ENCODE data around the gene CLEC2L. TPM values are rescaled to one million over a fixed set of nuclear protein-coding genes. Genes with fewer than 3 reads are reported as not detected.

The CLEC2L gene
- not detected in 2 replicates for total RNA-seq
- polyA plus RNA-seq: not detected in 2 replicates

DNA sequence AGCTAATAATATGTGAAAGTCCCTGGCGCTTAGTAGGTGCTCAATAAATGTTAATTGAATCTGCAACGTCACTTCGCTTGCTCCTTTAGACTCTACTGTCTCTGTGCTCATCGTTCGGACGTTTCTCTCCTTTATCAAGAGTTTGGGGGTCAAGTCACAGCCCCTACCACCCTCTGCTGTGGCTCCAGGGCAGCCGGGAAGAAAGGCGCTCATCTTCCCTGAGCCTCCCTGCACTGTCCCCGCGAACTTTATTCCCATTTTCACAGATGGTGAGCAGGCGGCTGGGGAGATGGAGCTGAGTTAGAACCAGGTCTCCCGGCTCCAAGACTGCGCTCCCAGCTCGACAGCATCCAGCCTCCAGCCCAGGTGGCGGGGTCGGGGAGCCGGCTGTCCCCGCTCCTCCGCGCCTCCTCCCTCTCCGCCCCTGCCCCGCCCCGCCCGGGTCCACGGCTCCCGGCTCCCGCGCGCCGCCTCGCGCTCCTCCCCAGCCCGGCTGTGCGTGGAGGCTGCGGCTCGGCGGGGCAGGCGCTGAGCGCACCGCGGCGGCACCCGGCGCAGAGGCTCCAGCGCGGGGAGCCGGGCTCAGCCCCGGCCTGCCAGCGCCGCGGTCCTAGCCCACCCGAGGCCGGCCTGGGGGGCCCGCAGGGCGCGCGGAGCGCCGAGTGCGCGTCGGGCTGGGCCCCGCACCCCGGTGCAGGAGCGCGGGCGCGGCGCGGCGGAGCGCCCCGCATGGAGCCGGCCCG, at the start of gene CLEC2L:
TSS of gene CLEC2L (plus strand) at position 487 of the 743 bp plus-strand sequence. CDS start at position 730, 243 bp downstream.
- Histone ChIP-seq H3K36me3 (replicated peaks; ENCODE audit: insufficient read depth, low read depth) (no peaks in the 10 kb centered on the region), H3K4me1 (ENCODE audit: insufficient read depth) (no peaks in the 10 kb centered on the region), H3K27me3 (peaks cover 42% of the 10 kb centered on the region), H3K4me2 (peak within 1 kb of the TSS; percentile 80), H4K20me1 (ENCODE audit: insufficient read depth, poor library complexity, severe bottlenecking) (no peaks in the 10 kb centered on the region), H2AFZ (no peak within 1 kb of the TSS), H3K4me3 (no peak within 1 kb of the TSS), H3K9me3 (ENCODE audit: low read depth) (no peaks in the 10 kb centered on the region), H3K27ac (no peak within 1 kb of the TSS), H3K79me2 (no peaks in the 10 kb centered on the region), H3K9me2 (replicated peaks; ENCODE audit: insufficient read depth) (no peaks in the 10 kb centered on the region)
- WGBS (ENCODE audit: low lambda C conversion rate, missing lambda C conversion rate): 4% methylated on average over 51 of the region's 75 CpGs
- DNase-seq (ENCODE audit: low spot score): peak; percentile 42
- TF ChIP-seq, protein P1, sequence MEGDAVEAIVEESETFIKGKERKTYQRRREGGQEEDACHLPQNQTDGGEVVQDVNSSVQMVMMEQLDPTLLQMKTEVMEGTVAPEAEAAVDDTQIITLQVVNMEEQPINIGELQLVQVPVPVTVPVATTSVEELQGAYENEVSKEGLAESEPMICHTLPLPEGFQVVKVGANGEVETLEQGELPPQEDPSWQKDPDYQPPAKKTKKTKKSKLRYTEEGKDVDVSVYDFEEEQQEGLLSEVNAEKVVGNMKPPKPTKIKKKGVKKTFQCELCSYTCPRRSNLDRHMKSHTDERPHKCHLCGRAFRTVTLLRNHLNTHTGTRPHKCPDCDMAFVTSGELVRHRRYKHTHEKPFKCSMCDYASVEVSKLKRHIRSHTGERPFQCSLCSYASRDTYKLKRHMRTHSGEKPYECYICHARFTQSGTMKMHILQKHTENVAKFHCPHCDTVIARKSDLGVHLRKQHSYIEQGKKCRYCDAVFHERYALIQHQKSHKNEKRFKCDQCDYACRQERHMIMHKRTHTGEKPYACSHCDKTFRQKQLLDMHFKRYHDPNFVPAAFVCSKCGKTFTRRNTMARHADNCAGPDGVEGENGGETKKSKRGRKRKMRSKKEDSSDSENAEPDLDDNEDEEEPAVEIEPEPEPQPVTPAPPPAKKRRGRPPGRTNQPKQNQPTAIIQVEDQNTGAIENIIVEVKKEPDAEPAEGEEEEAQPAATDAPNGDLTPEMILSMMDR (IDR thresholded peaks at IDR 0.05; ENCODE audit: poor library complexity): no peak
- TF ChIP-seq EZH2phosphoT487 (IDR thresholded peaks at IDR 0.05; ENCODE audit: low read depth, severe bottlenecking, unreplicated experiment) (no peak), EZH2 (IDR thresholded peaks at IDR 0.05; ENCODE audit: borderline replicate concordance) (no peak)

DNA sequence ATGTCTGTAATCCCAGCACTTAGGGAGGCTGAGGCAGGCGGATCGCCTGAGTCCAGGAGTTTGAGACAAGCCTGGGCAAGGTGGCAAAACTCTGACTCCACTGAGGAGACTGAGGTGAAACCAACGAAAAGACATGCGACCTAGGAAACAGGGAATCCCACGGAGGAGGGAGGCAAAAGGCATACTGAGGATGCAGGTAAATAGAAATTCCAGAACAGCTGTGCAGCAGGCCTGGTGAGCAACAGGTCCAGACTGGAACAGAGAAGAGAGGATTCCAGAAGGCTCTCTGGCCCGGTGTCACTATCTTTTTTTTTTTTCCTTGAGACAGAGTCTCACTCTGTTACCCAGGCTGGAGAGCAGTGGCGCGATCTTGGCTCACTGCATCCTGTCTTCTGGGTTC, 47.3 kb upstream of the CLEC2L start:
- TF ChIP-seq, protein P1 (IDR thresholded peaks at IDR 0.05; ENCODE audit: poor library complexity): no peak
- no peak for TF ChIP-seq EZH2phosphoT487 (IDR thresholded peaks at IDR 0.05; ENCODE audit: low read depth, severe bottlenecking, unreplicated experiment)
- TF ChIP-seq EZH2 (IDR thresholded peaks at IDR 0.05; ENCODE audit: borderline replicate concordance): no peak
- WGBS (ENCODE audit: low lambda C conversion rate, missing lambda C conversion rate): 95% methylated on average over 8 of the region's 8 CpGs
- no peaks in the 10 kb centered on the region for H3K36me3 ChIP-seq (replicated peaks; ENCODE audit: insufficient read depth, low read depth)
- peaks cover 4% of the 10 kb centered on the region for H3K27me3 ChIP-seq
- no peaks in the 10 kb centered on the region for H4K20me1 ChIP-seq (ENCODE audit: insufficient read depth, poor library complexity, severe bottlenecking)
- H3K4me1 ChIP-seq (ENCODE audit: insufficient read depth): no peaks in the 10 kb centered on the region
- no peaks in the 10 kb centered on the region for H3K9me2 ChIP-seq (replicated peaks; ENCODE audit: insufficient read depth)
- H3K4me2 ChIP-seq: no peak overlapping the region
- DNase-seq (ENCODE audit: low spot score): no peak
- H3K9me3 ChIP-seq (ENCODE audit: low read depth): no peaks in the 10 kb centered on the region
- H3K4me3 ChIP-seq: no peak overlapping the region
- H3K79me2 ChIP-seq: no peaks in the 10 kb centered on the region
- H3K27ac ChIP-seq: no peak overlapping the region
- H2AFZ ChIP-seq: no peak overlapping the region

DNA sequence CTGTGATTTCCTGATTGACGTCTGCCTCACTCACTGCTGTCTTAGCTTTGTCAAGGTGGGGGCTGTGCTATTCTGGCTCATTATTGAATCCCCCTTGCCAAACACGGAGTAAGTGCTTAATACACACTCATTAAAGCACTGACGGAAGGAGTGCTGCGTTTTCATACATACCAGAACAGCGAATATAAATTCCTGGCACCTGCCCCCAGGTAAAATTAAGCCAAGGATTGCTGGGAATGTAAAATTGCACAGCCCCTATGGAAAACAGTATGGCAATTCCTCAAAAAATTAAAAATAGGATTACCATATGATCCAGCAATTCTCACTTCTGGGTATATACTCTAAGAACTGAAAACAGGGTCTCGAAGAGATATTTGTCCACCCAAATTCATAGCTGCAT, 46.6 kb upstream of the CLEC2L start:
- 84% methylated on average over 6 of the region's 6 CpGs for WGBS (ENCODE audit: low lambda C conversion rate, missing lambda C conversion rate)
- no peak for TF ChIP-seq EZH2phosphoT487 (IDR thresholded peaks at IDR 0.05; ENCODE audit: low read depth, severe bottlenecking, unreplicated experiment)
- no peak for TF ChIP-seq EZH2 (IDR thresholded peaks at IDR 0.05; ENCODE audit: borderline replicate concordance)
- Histone ChIP-seq H3K4me3 (no peak overlapping the region), H3K27me3 (peaks cover 12% of the 10 kb centered on the region), H3K9me2 (replicated peaks; ENCODE audit: insufficient read depth) (no peaks in the 10 kb centered on the region), H3K27ac (no peak overlapping the region), H3K36me3 (replicated peaks; ENCODE audit: insufficient read depth, low read depth) (no peaks in the 10 kb centered on the region), H3K4me1 (ENCODE audit: insufficient read depth) (no peaks in the 10 kb centered on the region), H4K20me1 (ENCODE audit: insufficient read depth, poor library complexity, severe bottlenecking) (no peaks in the 10 kb centered on the region), H3K9me3 (ENCODE audit: low read depth) (no peaks in the 10 kb centered on the region), H3K79me2 (no peaks in the 10 kb centered on the region), H3K4me2 (no peak overlapping the region), H2AFZ (no peak overlapping the region)
- DNase-seq (ENCODE audit: low spot score): no peak

DNA sequence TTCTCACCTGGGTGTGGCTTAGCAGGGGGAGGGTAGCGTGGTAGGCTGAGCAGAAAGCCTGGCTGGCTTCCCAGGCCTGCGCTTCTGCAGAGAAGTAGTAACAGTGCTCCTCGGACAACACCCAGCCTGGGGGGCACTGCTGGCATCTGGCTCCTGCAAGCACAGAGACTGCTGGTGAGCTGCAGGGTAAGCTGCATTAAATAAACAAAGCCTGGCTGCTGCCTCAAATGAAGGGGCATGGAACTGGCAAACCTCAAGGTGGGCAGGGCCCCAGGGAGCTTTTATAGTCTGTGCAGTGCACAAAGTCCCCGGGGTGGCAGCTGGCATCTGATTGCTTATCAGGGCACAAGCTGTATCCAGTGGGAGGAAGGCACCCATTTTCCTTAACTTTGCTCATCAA, 43.9 kb upstream of the CLEC2L start:
- Histone ChIP-seq H3K4me1 (ENCODE audit: insufficient read depth) (peaks cover 9% of the 10 kb centered on the region), H4K20me1 (ENCODE audit: insufficient read depth, poor library complexity, severe bottlenecking) (no peaks in the 10 kb centered on the region), H3K9me3 (ENCODE audit: low read depth) (no peaks in the 10 kb centered on the region), H3K4me3 (no peak overlapping the region), H3K27ac (no peak overlapping the region), H2AFZ (no peak overlapping the region), H3K79me2 (no peaks in the 10 kb centered on the region), H3K36me3 (replicated peaks; ENCODE audit: insufficient read depth, low read depth) (no peaks in the 10 kb centered on the region), H3K9me2 (replicated peaks; ENCODE audit: insufficient read depth) (no peaks in the 10 kb centered on the region), H3K4me2 (no peak overlapping the region), H3K27me3 (peaks cover 35% of the 10 kb centered on the region)
- 71% methylated on average over 4 of the region's 4 CpGs for WGBS (ENCODE audit: low lambda C conversion rate, missing lambda C conversion rate)
- TF ChIP-seq, protein P1 (IDR thresholded peaks at IDR 0.05; ENCODE audit: poor library complexity): no peak
- TF ChIP-seq EZH2phosphoT487 (IDR thresholded peaks at IDR 0.05; ENCODE audit: low read depth, severe bottlenecking, unreplicated experiment) (no peak), EZH2 (IDR thresholded peaks at IDR 0.05; ENCODE audit: borderline replicate concordance) (no peak)
- DNase-seq (ENCODE audit: low spot score): no peak

Measured in hepatocyte (in vitro differentiated cells).